Osteoblast (primary cell): ENCODE measurements around the gene GDA. TPM values are rescaled to one million over a fixed set of nuclear protein-coding genes. Genes with fewer than 3 reads are reported as not detected.
"Not testable (repeated sequence)": the region's sequence is repeated elsewhere in the genome, so short reads cannot be mapped to it uniquely, and the experiment has no call there.

Experiments
- DNase-seq: peaks from one replicate; pipeline ENCODE4 v3.0.0; 2011; ENCODE audit warnings: low spot score, mixed read lengths; ENCODE audit not compliant: insufficient read length; ENCODE audit errors: missing footprints
- H2AFZ ChIP-seq: 2 replicates; pipeline ENCODE4 v1.6.0; 2011; ENCODE audit warnings: mild to moderate bottlenecking, low read length
- H3K27ac ChIP-seq: 2 replicates; pipeline ENCODE4 v1.5.1; 2011; ENCODE audit warnings: mild to moderate bottlenecking, low read depth, low read length, moderate library complexity
- H3K27me3 ChIP-seq: 2 replicates; pipeline ENCODE4 v1.6.0; 2012; ENCODE audit warnings: mild to moderate bottlenecking, control low read depth, inconsistent platforms, low read length, moderate library complexity; ENCODE audit not compliant: insufficient read depth
- H3K36me3 ChIP-seq: 2 replicates; pipeline ENCODE4 v1.5.1; 2011; ENCODE audit warnings: mild to moderate bottlenecking, low read length, control low read depth, moderate library complexity; ENCODE audit not compliant: insufficient read depth
- H3K4me1 ChIP-seq: 2 replicates; pipeline ENCODE4 v1.5.1; 2011; ENCODE audit warnings: mild to moderate bottlenecking, low read length, control low read depth, moderate library complexity; ENCODE audit not compliant: insufficient read depth
- H3K4me2 ChIP-seq: 2 replicates; pipeline ENCODE4 v1.6.0; 2011; ENCODE audit warnings: mild to moderate bottlenecking, low read length; ENCODE audit not compliant: insufficient read depth
- H3K4me3 ChIP-seq: fragments of 200-600 bp; sonication (generic); 3 replicates; pipeline ENCODE4 v1.5.1; 2012; ENCODE audit warnings: mild to moderate bottlenecking, low read length, inconsistent platforms; ENCODE audit not compliant: insufficient read depth
- H3K79me2 ChIP-seq: 2 replicates; pipeline ENCODE4 v1.6.0; 2012; ENCODE audit warnings: mild to moderate bottlenecking, low read length, control low read depth, inconsistent platforms; ENCODE audit not compliant: insufficient read depth
- H3K9me3 ChIP-seq: 2 replicates; pipeline ENCODE4 v1.5.1; 2011; ENCODE audit warnings: low read depth, low read length, control low read depth
- H4K20me1 ChIP-seq: 2 replicates; pipeline ENCODE4 v1.6.0; 2012; ENCODE audit warnings: mild to moderate bottlenecking, low read length, control low read depth; ENCODE audit not compliant: insufficient read depth
- CTCF ChIP-seq: IDR thresholded peaks from 2 replicates; pipeline ENCODE4 v1.5.1; 2011; ENCODE audit warnings: mild to moderate bottlenecking, low read depth, low read length, moderate library complexity; ENCODE audit errors: extremely low read depth
- total RNA-seq: library from RNA; depleted of rRNA; stranded (reverse); fragments of >200 nt; gene quantifications from 2 replicates; pipeline ENCODE4 v1.2.3, GENCODE V29; 2012

Gene GDA
- total RNA-seq, 1 donor = not detected

- Histone ChIP-seq H3K4me1 (peaks cover 8% of the 10 kb centered on the region), H3K36me3 (no peaks in the 10 kb centered on the region), H2AFZ (no peak overlapping the region), H3K4me3 (no peak overlapping the region), H3K79me2 (no peaks in the 10 kb centered on the region), H3K4me2 (no peak overlapping the region), H3K9me3 (no peaks in the 10 kb centered on the region), H4K20me1 (no peaks in the 10 kb centered on the region), H3K27me3 (peaks cover 4% of the 10 kb centered on the region), H3K27ac (no peak overlapping the region)
- TF ChIP-seq CTCF = no peak
- no peak for DNase-seq
These were observed 140.2 kb downstream of the GDA start for GRCh38 chr9:72289401-72289800.

- Histone ChIP-seq H3K27ac (no peak overlapping the region), H3K9me3 (no peaks in the 10 kb centered on the region), H4K20me1 (no peaks in the 10 kb centered on the region), H3K36me3 (no peaks in the 10 kb centered on the region), H3K79me2 (no peaks in the 10 kb centered on the region), H2AFZ (no peak overlapping the region), H3K4me3 (no peak overlapping the region), H3K4me1 (peaks cover 8% of the 10 kb centered on the region), H3K4me2 (no peak overlapping the region), H3K27me3 (no peaks in the 10 kb centered on the region)
- TF ChIP-seq CTCF = no peak
- no peak for DNase-seq
These were observed 141.1 kb downstream of the GDA start for GRCh38 chr9:72290311-72290710.

GRCh38 chr9:72291576-72291975 lies 142.3 kb downstream of the GDA start:
- H3K4me1 ChIP-seq, H3K4me2 ChIP-seq, H3K9me3 ChIP-seq, H3K36me3 ChIP-seq, H2AFZ ChIP-seq, DNase-seq, H3K4me3 ChIP-seq, H3K27me3 ChIP-seq, H4K20me1 ChIP-seq, H3K27ac ChIP-seq, H3K79me2 ChIP-seq: not testable (repeated sequence)

- H3K9me3 ChIP-seq = no peaks in the 10 kb centered on the region
- H3K4me3 ChIP-seq = no peak overlapping the region
- H4K20me1 ChIP-seq = no peaks in the 10 kb centered on the region
- H2AFZ ChIP-seq = no peak overlapping the region
- H3K27me3 ChIP-seq = no peaks in the 10 kb centered on the region
- peak; percentile 57 for DNase-seq
- H3K36me3 ChIP-seq = no peaks in the 10 kb centered on the region
- TF ChIP-seq CTCF = peak; percentile 56
- H3K4me2 ChIP-seq = peak overlapping the region; percentile 25
- no peak overlapping the region for H3K27ac ChIP-seq
- H3K4me1 ChIP-seq = peaks cover 8% of the 10 kb centered on the region
- no peaks in the 10 kb centered on the region for H3K79me2 ChIP-seq
These were observed 143.0 kb downstream of the GDA start for GRCh38 chr9:72292256-72292682.
